Kidney capillary endothelial cell (primary cell): ENCODE results near the gene ERMARD.

ENCODE experiments used
- DNase-seq: peaks from one replicate; pipeline ENCODE4 v3.0.0-alpha.2; 2018; ENCODE audit warnings: low spot score

Gene ERMARD

GRCh38 chr6:169783971-169784820 lies 32.8 kb downstream of the ERMARD start:
- DNase-seq, result no peak

DNA sequence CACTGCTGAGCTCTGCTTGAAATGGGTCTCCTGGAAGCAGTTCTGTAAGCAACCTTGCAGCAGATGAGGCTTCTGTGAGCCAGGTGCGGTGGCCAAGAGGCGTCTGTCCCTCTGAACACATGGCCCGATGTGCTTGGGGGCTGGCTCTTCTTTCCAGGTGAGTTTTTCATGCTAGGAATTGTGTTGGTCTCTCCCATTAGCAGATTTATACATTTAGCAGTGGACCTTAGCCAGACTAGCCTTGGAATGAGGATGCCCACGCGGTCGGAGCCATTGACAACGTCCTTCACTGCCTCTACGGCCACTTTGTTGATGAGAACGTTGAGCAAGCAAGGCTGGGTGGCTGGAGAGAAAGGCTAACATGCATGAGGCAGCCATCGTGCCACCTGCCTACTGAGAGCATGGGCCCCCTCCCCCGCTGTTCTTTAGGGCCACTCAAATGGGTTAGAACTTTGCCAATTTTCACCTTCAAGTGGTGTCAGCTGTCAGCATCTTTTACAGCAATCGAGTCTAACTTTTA lies 33.5 kb downstream of the ERMARD start:
- DNase-seq, result no peak

DNA sequence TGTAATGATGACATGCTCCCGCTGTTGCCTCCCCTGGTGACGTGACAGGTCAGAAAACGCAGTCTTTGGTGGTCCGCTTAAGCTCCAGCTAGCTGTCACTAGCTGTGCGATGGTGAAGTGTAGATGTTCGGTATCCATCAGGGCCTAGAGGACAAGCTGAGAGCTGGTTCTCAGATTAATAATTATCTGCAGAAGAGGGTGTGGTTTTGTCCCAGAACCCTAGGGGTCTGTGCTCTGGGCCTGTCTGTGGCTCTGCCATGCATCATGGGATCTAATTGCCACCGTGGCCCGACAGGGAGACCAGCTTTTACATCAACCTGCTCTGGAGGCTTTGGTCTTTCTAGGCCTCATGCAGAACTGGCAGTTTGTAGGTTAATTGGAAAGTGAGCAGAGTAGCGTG lies 34.1 kb downstream of the ERMARD start:
- DNase-seq, result no peak

GRCh38 chr6:169786349-169786748 lies 34.9 kb downstream of the ERMARD start:
- DNase-seq, result no peak

- DNase-seq, result no peak
These were observed 36.4 kb downstream of the ERMARD start for GRCh38 chr6:169787797-169788196.

GRCh38 chr6:169788809-169789145 lies 37.4 kb downstream of the ERMARD start:
- no peak for DNase-seq

DNA sequence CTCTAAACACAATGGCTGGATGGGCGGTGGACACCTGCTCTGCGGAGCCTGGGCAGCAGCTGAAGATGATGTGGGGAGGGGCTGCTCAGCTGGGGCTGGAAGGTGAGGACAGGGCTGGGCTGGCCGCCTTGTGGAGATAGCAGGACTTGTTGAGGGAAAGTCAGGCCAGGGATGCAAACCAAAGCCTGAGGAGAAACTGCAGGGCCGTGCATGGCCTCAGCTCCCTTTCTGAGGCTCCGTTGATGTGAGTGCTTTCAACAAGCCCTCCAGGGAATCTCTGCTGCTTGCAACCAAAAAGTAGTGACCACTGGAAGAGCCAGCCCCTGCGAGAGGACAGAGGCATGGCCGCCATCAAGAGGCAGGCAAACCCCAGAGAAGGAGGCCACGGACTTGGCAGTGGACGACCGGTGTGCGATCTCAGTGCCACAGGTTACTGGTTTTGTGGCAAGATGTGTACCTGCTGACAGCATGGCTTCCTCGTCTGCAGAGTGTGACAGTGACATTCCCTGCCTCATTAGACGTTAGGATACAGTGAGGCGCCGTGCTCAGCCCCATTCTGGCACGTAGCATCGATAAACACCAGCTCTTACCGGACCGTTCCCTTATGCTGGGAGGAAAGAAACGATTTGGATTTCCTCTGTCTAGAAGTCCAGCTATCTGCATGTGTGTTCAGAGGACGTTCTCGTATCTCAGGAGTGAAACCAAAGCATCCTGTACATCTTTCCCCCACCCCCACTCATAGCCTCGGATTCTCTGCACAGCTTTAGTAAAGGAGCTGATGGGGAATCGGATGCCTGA lies 37.9 kb downstream of the ERMARD start:
- DNase-seq, result no peak

GRCh38 chr6:169789944-169790927 lies 38.8 kb downstream of the ERMARD start:
- peak; percentile 72 for DNase-seq

GRCh38 chr6:169791721-169792131 lies 40.3 kb downstream of the ERMARD start:
- no peak for DNase-seq

GRCh38 chr6:169792306-169793015 lies 41.0 kb downstream of the ERMARD start:
- no peak for DNase-seq

GRCh38 chr6:169793408-169793807 lies 42.0 kb downstream of the ERMARD start:
- no peak for DNase-seq

GRCh38 chr6:169794317-169795055 lies 43.1 kb downstream of the ERMARD start:
- DNase-seq, result no peak

DNA sequence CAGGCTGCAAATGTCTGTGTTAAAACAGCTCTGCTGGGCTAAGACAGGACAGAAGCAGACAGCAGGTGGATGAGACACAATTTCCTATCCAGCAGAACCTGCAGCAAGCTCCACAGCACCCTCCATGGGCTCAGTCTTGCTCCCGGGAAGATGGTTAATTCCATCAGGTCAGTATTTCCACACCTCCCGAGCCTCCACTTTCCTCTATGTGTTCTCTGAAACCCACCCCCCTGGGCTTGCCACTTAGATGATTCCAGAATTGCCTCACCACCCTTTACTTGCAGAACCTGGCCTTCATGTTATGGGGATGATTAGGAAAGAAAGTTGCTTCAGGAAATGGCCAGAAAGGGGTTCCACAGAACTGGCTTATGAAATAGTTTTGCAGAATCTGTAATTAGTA lies 43.8 kb downstream of the ERMARD start:
- DNase-seq, result no peak

- no peak for DNase-seq
These were observed 47.5 kb downstream of the ERMARD start for GRCh38 chr6:169798764-169799473.

DNA sequence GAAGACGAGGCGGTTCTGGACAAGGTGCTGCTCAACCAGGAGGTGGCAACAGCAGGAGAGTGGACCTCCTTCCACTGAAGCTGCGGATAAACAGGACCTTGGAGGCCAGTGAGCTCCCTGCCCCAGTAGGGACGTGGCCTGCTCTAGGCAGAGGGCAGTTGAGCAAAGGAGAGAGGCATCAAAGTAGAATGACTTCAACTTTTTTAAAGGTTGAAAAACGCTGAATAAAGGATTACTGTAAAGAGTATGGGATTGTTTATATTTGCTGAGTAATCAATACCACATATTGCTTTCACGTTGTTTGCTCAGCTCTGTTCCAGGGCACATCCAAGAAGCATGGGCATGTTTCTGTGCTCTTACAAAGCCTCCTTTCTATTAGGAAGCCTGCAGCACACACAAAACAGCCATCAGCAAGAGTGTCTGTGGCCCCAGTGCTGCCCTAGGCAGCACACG lies 48.1 kb downstream of the ERMARD start:
- DNase-seq, result no peak

DNA sequence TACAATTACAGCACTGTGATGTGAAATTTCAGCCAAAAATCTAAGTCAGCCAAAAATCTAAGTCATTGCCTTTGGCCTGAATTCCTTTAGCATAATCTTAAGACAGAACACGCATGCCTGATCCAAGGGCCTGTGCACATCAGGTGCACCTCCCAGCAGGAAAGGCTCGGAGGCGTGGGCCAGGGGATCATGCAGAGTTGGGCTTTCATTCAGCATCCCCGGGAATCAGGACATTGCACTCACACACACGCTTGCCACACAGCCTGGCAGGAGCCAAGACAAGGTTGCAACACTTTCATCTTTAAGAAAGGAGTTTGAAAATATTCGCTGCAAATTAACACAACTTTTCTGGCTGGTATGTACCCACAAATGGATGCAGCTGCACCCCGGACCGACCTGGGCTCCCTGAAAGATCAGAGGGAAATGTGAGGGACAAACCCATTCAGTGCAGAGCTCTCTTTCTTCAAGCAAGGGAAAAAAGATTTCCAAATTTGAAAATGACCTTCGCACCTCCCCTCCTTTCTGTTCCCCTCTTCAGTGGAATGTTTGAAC lies 48.8 kb downstream of the ERMARD start:
- DNase-seq, result no peak

DNA sequence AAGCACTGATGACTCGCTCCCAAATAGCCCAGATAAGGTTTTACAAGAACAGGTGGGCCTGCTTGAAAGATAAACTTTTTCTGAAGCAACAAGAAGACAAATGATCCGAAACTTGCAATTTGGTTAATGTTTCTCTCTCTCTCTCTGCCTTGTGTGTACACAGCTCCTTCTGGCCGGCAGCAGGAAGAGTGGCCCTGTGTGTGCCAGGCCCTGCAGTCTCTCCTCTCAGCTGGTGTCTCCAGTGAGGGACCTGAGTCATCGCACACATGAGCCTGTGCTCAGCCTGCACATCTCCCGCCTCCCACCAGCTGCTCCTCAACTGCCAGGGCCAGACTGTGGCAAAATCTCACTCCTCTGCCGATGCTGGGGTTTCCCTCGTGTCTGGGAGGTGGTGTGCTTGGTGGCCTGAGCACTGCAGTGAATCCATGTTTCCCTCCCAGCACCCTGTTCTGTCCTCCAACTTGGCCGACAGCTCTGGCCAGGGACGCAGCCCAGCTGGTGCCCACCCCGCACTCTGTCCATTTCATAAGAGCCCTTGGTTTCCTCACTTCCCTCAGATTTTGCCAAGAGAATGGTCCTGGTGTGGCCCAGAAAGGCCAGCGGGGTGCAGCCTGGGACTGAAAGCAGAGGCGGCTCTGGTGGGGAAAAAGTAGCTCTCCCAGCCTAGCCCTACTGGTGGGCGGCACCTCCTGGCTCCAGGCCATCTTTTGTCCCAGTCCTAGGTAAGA lies 49.4 kb downstream of the ERMARD start:
- no peak for DNase-seq

DNA sequence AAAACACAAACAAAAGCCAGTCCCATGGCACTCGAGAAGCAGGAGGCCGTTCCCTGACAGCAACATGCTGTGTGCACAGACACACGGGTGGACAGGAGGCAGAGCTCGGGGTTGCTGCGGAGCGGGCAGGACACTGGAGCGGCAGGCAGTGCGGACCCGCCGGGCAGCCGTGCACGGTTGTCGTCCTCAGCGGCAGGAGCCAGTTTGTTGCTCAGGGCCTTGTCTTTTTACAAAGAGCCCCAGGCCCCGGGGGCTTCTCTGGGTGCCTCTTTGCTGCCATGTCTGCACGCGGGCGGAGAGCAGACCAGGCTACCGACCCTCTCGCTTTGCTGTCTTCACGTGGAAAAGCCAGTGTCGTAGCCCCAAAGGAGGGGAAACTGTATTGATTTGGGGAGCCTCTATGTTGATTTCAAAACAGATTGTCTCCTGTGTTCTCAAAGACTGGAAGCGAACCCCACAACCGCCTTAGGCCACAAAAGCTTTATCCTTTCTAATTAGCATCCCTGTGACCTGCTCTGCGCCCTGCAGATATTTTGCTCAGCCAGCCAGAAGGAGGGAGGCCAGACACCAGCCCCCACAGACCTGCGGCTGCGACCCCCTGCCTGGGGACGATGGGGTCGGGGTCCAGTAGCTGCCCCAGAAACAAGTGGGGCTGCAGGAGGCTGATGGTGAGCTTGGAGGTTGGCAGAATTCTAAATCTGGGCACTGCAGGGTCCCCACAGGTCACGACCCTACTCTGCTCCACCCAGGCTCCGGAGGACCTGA lies 50.2 kb downstream of the ERMARD start:
- no peak for DNase-seq
